Vein endothelial cell (primary cell): Measurements from ENCODE around the gene CCR9. TPM values are rescaled to one million over a fixed set of nuclear protein-coding genes. Genes with fewer than 3 reads are reported as not detected.

Experiments
- small RNA-seq: library from RNA; depleted of rRNA; stranded (forward); fragments of <200 nt; gene quantifications from one replicate; pipeline ENCODE3, GENCODE V24; 2012
- total RNA-seq: library from RNA; depleted of rRNA; stranded (reverse); fragments of >200 nt; gene quantifications from 2 replicates; pipeline ENCODE4 v1.2.3, GENCODE V29; 2012

CCR9 gene, protein sequence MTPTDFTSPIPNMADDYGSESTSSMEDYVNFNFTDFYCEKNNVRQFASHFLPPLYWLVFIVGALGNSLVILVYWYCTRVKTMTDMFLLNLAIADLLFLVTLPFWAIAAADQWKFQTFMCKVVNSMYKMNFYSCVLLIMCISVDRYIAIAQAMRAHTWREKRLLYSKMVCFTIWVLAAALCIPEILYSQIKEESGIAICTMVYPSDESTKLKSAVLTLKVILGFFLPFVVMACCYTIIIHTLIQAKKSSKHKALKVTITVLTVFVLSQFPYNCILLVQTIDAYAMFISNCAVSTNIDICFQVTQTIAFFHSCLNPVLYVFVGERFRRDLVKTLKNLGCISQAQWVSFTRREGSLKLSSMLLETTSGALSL
- total RNA-seq, result not detected in 2 replicates

DNA sequence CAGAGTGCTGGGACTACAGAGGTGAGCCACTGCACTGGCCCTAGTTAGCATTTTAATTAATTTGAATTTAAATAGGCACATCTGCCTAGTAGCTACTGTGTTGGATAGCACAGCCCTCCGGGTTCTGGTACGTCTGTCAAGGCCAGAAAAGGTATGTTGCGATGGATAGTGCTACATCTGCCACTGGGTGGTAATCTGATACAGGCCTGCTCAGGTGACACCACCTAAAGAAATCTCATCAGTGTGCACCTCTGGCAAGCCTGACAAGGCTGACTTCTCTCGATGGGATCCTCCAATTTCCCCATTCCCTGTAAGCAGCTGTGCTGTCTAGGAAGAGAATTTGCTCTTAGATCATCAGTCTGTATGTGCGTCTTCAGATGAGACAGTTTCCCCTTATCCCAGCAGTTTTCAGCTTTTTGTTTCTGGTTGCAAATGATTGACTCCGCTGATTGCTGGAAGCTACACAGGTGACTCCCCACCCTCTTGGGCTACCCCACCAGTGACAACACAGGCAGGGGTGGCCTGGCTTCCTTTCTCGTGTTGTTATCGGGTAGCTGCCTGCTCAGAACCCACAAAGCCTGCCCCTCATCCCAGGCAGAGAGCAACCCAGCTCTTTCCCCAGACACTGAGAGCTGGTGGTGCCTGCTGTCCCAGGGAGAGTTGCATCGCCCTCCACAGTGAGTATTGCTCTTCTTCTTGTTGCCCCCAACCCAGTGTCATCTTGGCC lies at the start of gene CCR9:
TSS of gene CCR9 (plus strand) at position 565 of the 727 bp plus-strand sequence. CDS start 8,391 bp downstream, outside the sequence.

DNA sequence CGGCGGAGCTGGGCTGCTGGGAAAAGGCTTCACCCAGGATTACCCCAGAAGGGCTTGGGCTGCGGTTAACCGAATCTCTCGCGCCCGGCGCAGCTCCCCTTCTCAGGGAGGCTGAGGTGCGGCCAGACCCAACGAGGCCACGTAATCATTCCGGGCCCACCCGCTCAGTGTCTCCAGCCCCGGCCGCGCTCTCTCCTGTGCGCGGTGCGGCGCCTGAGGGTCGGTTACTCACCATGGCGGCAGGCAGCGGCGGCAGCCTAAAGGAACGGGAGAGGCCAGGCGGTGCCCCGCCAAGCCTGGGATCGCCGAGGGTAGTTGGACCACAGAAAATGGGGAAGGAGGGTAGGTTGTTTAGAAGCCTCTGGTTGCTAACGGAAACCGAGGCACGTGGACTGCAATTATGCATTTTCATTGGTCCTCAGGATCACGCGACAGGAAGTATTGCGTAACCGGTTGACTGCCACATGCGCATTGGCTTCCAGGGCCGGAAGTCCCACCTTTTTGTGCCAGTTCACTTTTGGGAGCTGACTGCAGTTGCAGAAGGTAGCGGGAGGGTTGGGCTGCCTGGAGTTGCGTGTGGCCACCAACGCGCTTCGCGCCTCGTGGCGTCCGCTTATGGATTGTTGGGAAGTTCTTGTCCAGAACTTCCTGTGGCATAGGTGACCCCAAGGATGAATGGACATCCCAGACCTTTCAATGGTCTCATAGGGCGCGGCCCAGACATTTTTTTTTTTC lies 44.4 kb upstream of the CCR9 start, which contains the start of gene LZTFL1:
TSS of gene LZTFL1 (minus strand) at position 363 of the 735 bp plus-strand sequence. CDS start at position 235, 128 bp downstream.

DNA sequence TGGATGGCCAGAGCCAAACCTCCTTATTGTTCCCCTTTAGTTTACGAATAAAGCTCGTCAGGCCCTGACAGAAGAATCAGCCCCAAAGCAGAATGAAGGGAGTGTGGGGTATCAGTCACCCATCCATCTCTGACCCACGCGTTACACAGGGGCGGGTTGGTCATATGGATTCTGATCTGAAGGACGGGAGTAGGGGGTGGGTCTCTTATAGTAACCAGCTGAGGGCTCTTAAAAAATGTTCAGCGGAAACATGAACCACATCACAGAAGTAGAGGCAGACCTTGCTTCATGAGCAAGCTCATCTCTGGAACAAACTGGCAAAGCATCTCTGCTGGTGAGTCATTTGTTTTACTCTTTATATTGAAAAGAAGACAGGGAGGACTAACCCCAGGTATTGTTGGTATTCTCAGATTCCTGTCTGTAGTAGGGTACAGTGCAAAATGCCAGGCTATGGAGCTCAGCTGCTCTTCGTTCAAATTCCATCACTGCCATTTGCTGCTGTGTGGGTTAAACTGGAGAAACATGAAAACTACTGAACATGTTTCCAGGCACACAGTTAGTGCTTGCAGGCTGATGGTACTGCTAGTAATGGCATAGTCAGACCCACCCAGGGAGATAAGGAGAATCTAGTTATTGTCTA lies 57.0 kb downstream of the CCR9 start, which contains the start of gene CXCR6:
TSS of gene CXCR6 (plus strand) at position 258 of the 640 bp plus-strand sequence. CDS start 3,018 bp downstream, outside the sequence.

Small RNA genes lying within 50 kb of the gene (small RNA-seq; reads per million reads assigned to genes)
- not detected for gene RF00019

Other genes with a start within 250 kb of the CCR9 start
- 23.5 and 27.0 TPM in 2 replicates for gene SACM1L, start 197.1 kb upstream of the CCR9 start, total RNA-seq
- not detected in 2 replicates for gene SLC6A20, start 90.0 kb upstream of the CCR9 start, total RNA-seq
- gene LZTFL1, start 44.4 kb upstream of the CCR9 start, total RNA-seq, result 10.8 and 14.7 TPM in 2 replicates
- gene CXCR6, start 56.9 kb downstream of the CCR9 start, total RNA-seq, result not detected in 2 replicates
- gene FYCO1, start 109.3 kb downstream of the CCR9 start, total RNA-seq, result 20.9 and 22.5 TPM in 2 replicates
- not detected in 2 replicates for gene XCR1, start 140.9 kb downstream of the CCR9 start, total RNA-seq